Measurements from ENCODE around the gene MACROD2.

MACROD2 gene

DNA sequence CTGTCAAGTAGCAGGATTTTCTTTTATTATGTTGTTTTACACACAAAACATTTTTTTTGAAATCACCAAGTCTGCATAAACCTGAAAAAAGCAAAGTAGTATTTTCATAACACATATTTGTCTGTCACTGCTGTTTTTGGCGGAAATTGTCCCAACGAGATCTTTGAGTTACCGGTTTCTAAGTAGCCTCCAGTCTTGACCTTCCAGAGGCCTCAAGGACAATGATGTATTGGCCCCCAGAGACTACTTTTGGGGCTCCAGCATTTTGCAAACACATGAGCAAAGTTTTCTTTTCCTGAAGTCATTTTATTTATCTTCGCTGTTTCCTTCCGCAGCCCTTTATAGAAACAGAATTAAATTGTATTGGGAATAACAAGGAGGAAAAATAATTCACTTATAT is 1715.3 kb downstream of the MACROD2 start:
- Histone ChIP-seq H3K9me3 (replicated peaks; ENCODE audit: low read length) (no peaks in the 10 kb centered on the region), H3K4me3 (ENCODE audit: low read length) (no peak overlapping the region), H3K9ac (ENCODE audit: low read depth, low read length) (no peak overlapping the region)

GRCh38 chr20:15711177-15711576 is 1715.9 kb downstream of the MACROD2 start:
- H3K9ac ChIP-seq (ENCODE audit: low read depth, low read length), result no peak overlapping the region
- no peak overlapping the region for H3K4me3 ChIP-seq (ENCODE audit: low read length)
- H3K36me3 ChIP-seq (ENCODE audit: insufficient read depth, low read length), result no peaks in the 10 kb centered on the region
- H3K9me3 ChIP-seq (replicated peaks; ENCODE audit: low read length), result no peaks in the 10 kb centered on the region
- no peaks in the 10 kb centered on the region for H3K27me3 ChIP-seq (ENCODE audit: control insufficient read depth, insufficient read depth, low read length)
- no peak overlapping the region for H3K4me2 ChIP-seq (ENCODE audit: low read length)
- peaks cover 7% of the 10 kb centered on the region for H3K4me1 ChIP-seq (ENCODE audit: control insufficient read depth, insufficient read depth, low read length)

More for the DNA sequence above, 1715.3 kb downstream of the MACROD2 start:
- Histone ChIP-seq H3K4me2 (ENCODE audit: low read length) (no peak overlapping the region), H3K36me3 (ENCODE audit: insufficient read depth, low read length) (no peaks in the 10 kb centered on the region), H3K27me3 (ENCODE audit: control insufficient read depth, insufficient read depth, low read length) (no peaks in the 10 kb centered on the region), H3K4me1 (ENCODE audit: control insufficient read depth, insufficient read depth, low read length) (peaks cover 10% of the 10 kb centered on the region)

DNA sequence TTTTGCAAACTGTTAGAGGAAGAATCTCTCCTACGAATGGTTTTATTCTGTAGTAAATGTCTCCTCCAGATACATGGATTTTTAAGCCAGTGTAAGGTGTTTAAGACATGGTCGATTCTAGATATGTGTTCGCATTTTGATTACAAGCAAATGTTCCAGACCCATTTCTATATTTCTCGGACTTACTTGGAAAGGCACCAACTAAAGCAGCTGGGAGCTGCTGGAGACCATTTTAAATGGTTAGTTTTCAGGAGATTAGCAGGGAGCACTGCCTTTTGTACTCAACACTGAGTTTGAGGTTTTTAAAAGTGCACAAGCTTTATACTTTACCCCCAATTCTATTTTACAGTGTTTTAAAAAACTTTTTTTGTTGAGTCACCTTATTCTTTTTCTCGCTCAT is 1720.9 kb downstream of the MACROD2 start:
- H3K27me3 ChIP-seq (ENCODE audit: control insufficient read depth, insufficient read depth, low read length), result no peaks in the 10 kb centered on the region
- H3K4me2 ChIP-seq (ENCODE audit: low read length), result no peak overlapping the region
- no peak overlapping the region for H3K9ac ChIP-seq (ENCODE audit: low read depth, low read length)
- H3K4me1 ChIP-seq (ENCODE audit: control insufficient read depth, insufficient read depth, low read length), result no peaks in the 10 kb centered on the region
- no peaks in the 10 kb centered on the region for H3K36me3 ChIP-seq (ENCODE audit: insufficient read depth, low read length)
- no peak overlapping the region for H3K4me3 ChIP-seq (ENCODE audit: low read length)
- H3K9me3 ChIP-seq (replicated peaks; ENCODE audit: low read length), result no peaks in the 10 kb centered on the region

DNA sequence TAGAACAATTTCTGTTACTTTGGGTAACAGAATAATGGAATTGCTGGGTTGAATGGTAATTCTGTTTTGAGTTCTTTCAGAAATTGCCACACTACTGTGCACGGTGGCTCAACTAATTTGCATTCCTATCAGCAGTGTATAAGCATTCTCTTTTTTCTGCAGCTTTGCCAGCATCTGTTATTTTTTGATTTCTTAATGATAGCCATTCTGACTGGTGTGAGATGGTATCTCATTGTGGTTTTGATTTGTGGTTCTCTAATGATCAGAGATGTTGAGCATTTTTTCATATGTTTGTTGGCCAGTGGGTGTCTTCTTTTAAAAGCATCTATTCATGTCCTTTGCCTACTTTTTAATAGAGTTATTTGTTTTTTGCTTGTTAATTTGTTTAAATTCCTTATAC is 1731.1 kb downstream of the MACROD2 start:
- Histone ChIP-seq H3K4me3 (ENCODE audit: low read length) (no peak overlapping the region), H3K27me3 (ENCODE audit: control insufficient read depth, insufficient read depth, low read length) (no peaks in the 10 kb centered on the region), H3K9me3 (replicated peaks; ENCODE audit: low read length) (no peaks in the 10 kb centered on the region), H3K36me3 (ENCODE audit: insufficient read depth, low read length) (no peaks in the 10 kb centered on the region), H3K4me1 (ENCODE audit: control insufficient read depth, insufficient read depth, low read length) (no peaks in the 10 kb centered on the region), H3K4me2 (ENCODE audit: low read length) (no peak overlapping the region), H3K9ac (ENCODE audit: low read depth, low read length) (no peak overlapping the region)

DNA sequence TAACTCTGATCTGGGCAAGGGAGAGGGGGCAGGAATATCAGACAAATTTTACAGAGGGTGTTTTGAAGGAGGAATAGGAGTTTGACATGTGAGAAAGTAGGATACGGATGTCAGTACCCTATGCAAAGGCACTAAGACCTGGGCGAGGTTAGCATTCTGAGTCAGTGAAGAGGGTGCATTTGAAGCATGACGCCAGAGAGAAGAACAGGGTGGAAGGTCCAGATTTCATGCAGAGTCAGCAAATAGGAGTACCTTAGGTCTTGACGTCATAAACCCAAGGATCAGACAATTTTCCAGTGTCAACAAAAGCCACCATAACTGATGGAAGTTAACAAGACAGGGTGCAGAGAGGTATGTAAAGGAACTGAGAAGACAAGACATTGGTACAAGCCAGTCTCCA is 1738.7 kb downstream of the MACROD2 start:
- Histone ChIP-seq H3K36me3 (ENCODE audit: insufficient read depth, low read length) (no peaks in the 10 kb centered on the region), H3K4me1 (ENCODE audit: control insufficient read depth, insufficient read depth, low read length) (no peaks in the 10 kb centered on the region), H3K9me3 (replicated peaks; ENCODE audit: low read length) (no peaks in the 10 kb centered on the region), H3K4me3 (ENCODE audit: low read length) (no peak overlapping the region), H3K9ac (ENCODE audit: low read depth, low read length) (no peak overlapping the region), H3K4me2 (ENCODE audit: low read length) (no peak overlapping the region), H3K27me3 (ENCODE audit: control insufficient read depth, insufficient read depth, low read length) (no peaks in the 10 kb centered on the region)

GRCh38 chr20:15739035-15739434 is 1743.7 kb downstream of the MACROD2 start:
- H3K4me3 ChIP-seq (ENCODE audit: low read length), result no peak overlapping the region
- no peak overlapping the region for H3K4me2 ChIP-seq (ENCODE audit: low read length)
- no peaks in the 10 kb centered on the region for H3K27me3 ChIP-seq (ENCODE audit: control insufficient read depth, insufficient read depth, low read length)
- H3K36me3 ChIP-seq (ENCODE audit: insufficient read depth, low read length), result no peaks in the 10 kb centered on the region
- H3K9ac ChIP-seq (ENCODE audit: low read depth, low read length), result no peak overlapping the region
- peaks cover 11% of the 10 kb centered on the region for H3K4me1 ChIP-seq (ENCODE audit: control insufficient read depth, insufficient read depth, low read length)
- H3K9me3 ChIP-seq (replicated peaks; ENCODE audit: low read length), result no peaks in the 10 kb centered on the region

- Histone ChIP-seq H3K9ac (ENCODE audit: low read depth, low read length) (no peak overlapping the region), H3K36me3 (ENCODE audit: insufficient read depth, low read length) (no peaks in the 10 kb centered on the region), H3K27me3 (ENCODE audit: control insufficient read depth, insufficient read depth, low read length) (no peaks in the 10 kb centered on the region), H3K4me2 (ENCODE audit: low read length) (no peak overlapping the region), H3K9me3 (replicated peaks; ENCODE audit: low read length) (no peaks in the 10 kb centered on the region), H3K4me3 (ENCODE audit: low read length) (no peak overlapping the region), H3K4me1 (ENCODE audit: control insufficient read depth, insufficient read depth, low read length) (peaks cover 11% of the 10 kb centered on the region)
These were observed 1744.9 kb downstream of the MACROD2 start for GRCh38 chr20:15740046-15740775.

DNA sequence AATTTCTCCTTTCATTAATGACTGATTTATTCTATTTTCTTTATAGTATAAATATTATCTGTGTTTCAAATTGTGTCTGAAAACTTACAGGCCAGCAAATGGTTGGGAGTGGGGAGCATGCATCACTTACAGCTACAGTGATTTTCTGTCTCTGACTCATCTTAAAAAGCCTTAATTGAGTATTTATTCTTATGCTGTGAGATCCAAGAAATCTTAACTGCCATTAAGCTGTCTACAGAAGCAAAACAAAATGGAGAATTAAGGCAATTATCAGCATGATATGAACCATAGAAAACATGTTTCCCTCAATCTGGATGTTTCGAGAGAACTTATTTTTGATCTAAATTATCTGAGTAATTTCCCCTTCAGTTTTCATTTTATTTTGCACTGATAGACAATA is 1746.8 kb downstream of the MACROD2 start:
- no peak overlapping the region for H3K4me3 ChIP-seq (ENCODE audit: low read length)
- H3K36me3 ChIP-seq (ENCODE audit: insufficient read depth, low read length), result no peaks in the 10 kb centered on the region
- H3K9me3 ChIP-seq (replicated peaks; ENCODE audit: low read length), result peaks cover under 1% of the 10 kb centered on the region
- no peaks in the 10 kb centered on the region for H3K27me3 ChIP-seq (ENCODE audit: control insufficient read depth, insufficient read depth, low read length)
- peaks cover 11% of the 10 kb centered on the region for H3K4me1 ChIP-seq (ENCODE audit: control insufficient read depth, insufficient read depth, low read length)
- H3K9ac ChIP-seq (ENCODE audit: low read depth, low read length), result no peak overlapping the region
- H3K4me2 ChIP-seq (ENCODE audit: low read length), result no peak overlapping the region

- Histone ChIP-seq H3K36me3 (ENCODE audit: insufficient read depth, low read length) (no peaks in the 10 kb centered on the region), H3K4me3 (ENCODE audit: low read length) (no peak overlapping the region), H3K4me2 (ENCODE audit: low read length) (no peak overlapping the region)
These were observed 1747.3 kb downstream of the MACROD2 start for GRCh38 chr20:15742627-15743026.

DNA sequence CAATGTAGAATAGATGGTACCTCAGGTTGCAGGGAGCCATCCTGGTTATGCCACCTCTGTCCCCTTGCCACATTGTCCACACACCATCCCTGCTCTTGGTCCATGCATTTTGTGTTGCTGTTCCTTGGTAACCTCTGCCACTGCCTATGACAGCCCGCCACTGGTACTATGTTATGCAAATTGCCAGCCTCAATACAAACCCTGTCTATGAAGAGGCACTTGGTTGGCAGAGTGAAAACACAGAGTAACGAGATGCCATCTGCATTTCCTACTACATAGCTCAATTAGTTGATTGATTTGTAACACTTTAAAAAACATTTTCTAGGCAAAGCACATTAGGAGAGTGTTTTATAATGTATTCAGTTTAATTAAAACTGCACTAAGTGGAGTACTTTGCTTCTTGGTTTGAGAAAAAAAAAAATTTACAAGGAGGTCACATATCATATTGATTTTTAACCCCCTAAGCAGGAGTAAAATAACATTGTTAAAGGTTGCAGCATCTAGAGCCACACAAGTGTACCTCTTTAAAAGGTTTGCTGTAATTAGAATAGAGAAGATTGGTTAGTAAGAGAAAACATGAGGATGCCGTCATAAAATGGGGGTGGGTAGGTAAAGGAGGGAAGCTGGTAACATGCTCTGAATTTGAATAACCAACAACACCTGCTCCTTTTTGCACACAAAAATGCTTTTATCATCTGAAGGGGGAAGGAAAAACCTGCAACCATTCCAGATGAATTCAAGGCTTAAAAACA is 1760.9 kb downstream of the MACROD2 start:
- Histone ChIP-seq H3K9ac (ENCODE audit: low read depth, low read length) (no peak overlapping the region), H3K4me3 (ENCODE audit: low read length) (no peak overlapping the region), H3K27me3 (ENCODE audit: control insufficient read depth, insufficient read depth, low read length) (no peaks in the 10 kb centered on the region), H3K4me1 (ENCODE audit: control insufficient read depth, insufficient read depth, low read length) (peaks cover 13% of the 10 kb centered on the region), H3K9me3 (replicated peaks; ENCODE audit: low read length) (no peaks in the 10 kb centered on the region), H3K4me2 (ENCODE audit: low read length) (no peak overlapping the region), H3K36me3 (ENCODE audit: insufficient read depth, low read length) (no peaks in the 10 kb centered on the region)

More at GRCh38 chr20:15742627-15743026, 1747.3 kb downstream of the MACROD2 start:
- Histone ChIP-seq H3K27me3 (ENCODE audit: control insufficient read depth, insufficient read depth, low read length) (no peaks in the 10 kb centered on the region), H3K9me3 (replicated peaks; ENCODE audit: low read length) (peaks cover 3% of the 10 kb centered on the region), H3K9ac (ENCODE audit: low read depth, low read length) (no peak overlapping the region), H3K4me1 (ENCODE audit: control insufficient read depth, insufficient read depth, low read length) (peaks cover 11% of the 10 kb centered on the region)

- Histone ChIP-seq H3K4me1 (ENCODE audit: control insufficient read depth, insufficient read depth, low read length) (peaks cover 13% of the 10 kb centered on the region), H3K27me3 (ENCODE audit: control insufficient read depth, insufficient read depth, low read length) (no peaks in the 10 kb centered on the region), H3K9me3 (replicated peaks; ENCODE audit: low read length) (no peaks in the 10 kb centered on the region), H3K4me2 (ENCODE audit: low read length) (no peak overlapping the region), H3K4me3 (ENCODE audit: low read length) (no peak overlapping the region), H3K9ac (ENCODE audit: low read depth, low read length) (no peak overlapping the region), H3K36me3 (ENCODE audit: insufficient read depth, low read length) (no peaks in the 10 kb centered on the region)
These were observed 1761.4 kb downstream of the MACROD2 start for GRCh38 chr20:15756754-15757115.

DNA sequence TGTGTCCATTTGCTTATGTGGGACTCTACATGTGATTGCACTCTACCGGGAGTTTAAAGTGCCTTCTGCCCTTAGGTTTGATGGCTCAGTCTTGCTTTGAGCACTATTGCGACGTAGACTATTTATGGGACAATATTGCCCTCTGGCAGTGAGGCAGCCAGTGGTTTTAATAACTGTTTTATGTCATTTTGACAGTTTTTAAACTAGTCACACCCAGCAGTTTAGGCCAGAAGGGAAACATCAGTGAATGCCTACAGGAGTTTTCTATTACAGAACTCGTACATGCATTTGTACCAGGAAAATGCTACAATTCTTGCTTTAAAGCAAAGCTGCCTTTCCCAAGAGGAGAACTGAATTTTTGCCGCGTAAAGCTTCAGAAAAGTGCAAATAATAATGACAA is 1764.3 kb downstream of the MACROD2 start:
- no peak overlapping the region for H3K4me3 ChIP-seq (ENCODE audit: low read length)
- H3K9me3 ChIP-seq (replicated peaks; ENCODE audit: low read length), result no peaks in the 10 kb centered on the region
- H3K4me1 ChIP-seq (ENCODE audit: control insufficient read depth, insufficient read depth, low read length), result peaks cover 24% of the 10 kb centered on the region
- H3K4me2 ChIP-seq (ENCODE audit: low read length), result peak overlapping the region; percentile 31
- H3K36me3 ChIP-seq (ENCODE audit: insufficient read depth, low read length), result no peaks in the 10 kb centered on the region
- H3K9ac ChIP-seq (ENCODE audit: low read depth, low read length), result no peak overlapping the region
- H3K27me3 ChIP-seq (ENCODE audit: control insufficient read depth, insufficient read depth, low read length), result no peaks in the 10 kb centered on the region

All from skeletal muscle satellite cell (primary cell).